ENCODE data around the gene NQO2.
"Not testable (repeated sequence)": the region's sequence is repeated elsewhere in the genome, so short reads cannot be mapped to it uniquely, and the experiment has no call there.

- TF ChIP-seq, protein P1, sequence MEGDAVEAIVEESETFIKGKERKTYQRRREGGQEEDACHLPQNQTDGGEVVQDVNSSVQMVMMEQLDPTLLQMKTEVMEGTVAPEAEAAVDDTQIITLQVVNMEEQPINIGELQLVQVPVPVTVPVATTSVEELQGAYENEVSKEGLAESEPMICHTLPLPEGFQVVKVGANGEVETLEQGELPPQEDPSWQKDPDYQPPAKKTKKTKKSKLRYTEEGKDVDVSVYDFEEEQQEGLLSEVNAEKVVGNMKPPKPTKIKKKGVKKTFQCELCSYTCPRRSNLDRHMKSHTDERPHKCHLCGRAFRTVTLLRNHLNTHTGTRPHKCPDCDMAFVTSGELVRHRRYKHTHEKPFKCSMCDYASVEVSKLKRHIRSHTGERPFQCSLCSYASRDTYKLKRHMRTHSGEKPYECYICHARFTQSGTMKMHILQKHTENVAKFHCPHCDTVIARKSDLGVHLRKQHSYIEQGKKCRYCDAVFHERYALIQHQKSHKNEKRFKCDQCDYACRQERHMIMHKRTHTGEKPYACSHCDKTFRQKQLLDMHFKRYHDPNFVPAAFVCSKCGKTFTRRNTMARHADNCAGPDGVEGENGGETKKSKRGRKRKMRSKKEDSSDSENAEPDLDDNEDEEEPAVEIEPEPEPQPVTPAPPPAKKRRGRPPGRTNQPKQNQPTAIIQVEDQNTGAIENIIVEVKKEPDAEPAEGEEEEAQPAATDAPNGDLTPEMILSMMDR (IDR thresholded peaks at IDR 0.05 in 8 of 11, conservative IDR thresholded peaks at IDR 0.05 in 3 of 11), result not testable (repeated sequence)
- not testable (repeated sequence) for TF ChIP-seq POLR2A (IDR thresholded peaks at IDR 0.05)
Measured at GRCh38 chr6:3048009-3048408, 48.3 kb downstream of the NQO2 start.
